ENCODE data around the gene HNRNPL.

GRCh38 chr19:38839816-38840582 lies 9.8 kb downstream of the HNRNPL start:
- TF ChIP-seq CTCF (conservative IDR thresholded peaks at IDR 0.05), result no peak
- no peak for TF ChIP-seq ZFX (IDR thresholded peaks at IDR 0.05)
